HG03095 (cell line): ENCODE results near the gene ATP11C.
"Not testable (repeated sequence)": the region's sequence is repeated elsewhere in the genome, so short reads cannot be mapped to it uniquely, and the experiment has no call there.

Experiments used
- ATAC-seq: cut with Tn5 transposase; IDR thresholded peaks from one replicate; pipeline ENCODE4 v1.9.1; 2021; ENCODE audit warnings: moderate library complexity; ENCODE audit not compliant: unreplicated experiment

The ATP11C gene

DNA sequence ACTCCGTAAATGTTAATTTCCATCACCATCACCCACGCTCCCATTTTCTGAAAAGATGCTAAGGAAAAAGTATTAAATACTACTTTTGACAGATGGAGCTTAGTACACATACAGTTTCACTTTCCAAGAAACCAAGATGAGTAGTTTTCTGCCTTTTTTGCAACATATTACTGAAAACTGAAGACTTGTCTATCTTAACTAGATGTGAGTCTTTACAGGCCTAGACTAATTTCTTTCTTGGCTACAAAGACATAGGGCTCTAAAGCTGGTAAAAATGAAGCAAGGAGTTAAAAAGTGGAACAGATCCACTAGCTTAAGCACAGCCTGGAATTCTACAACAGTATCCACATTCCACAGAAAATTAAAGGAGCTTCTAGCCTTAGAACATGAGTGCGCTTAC lies 68.2 kb downstream of the ATP11C start:
- no peak for ATAC-seq

DNA sequence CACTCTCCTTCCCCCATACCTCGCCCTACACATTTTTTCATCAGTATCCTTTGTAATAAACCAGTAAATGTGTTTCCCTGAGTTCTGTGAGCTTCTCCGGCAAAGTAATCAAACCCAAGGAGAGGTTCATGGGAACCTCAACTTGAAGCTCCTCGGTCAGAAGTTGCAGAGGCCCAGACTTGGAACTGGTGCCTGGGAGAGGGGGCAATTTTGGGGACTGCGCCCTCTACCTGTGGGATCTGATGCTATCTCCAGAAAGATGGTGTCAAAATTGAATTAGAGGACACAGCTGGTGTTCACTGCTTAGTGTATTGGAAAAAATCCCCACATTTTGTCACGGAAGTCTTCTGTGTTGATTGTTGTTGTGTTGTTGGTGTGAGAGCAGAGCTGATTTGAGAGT lies 70.6 kb downstream of the ATP11C start:
- ATAC-seq, result no peak

DNA sequence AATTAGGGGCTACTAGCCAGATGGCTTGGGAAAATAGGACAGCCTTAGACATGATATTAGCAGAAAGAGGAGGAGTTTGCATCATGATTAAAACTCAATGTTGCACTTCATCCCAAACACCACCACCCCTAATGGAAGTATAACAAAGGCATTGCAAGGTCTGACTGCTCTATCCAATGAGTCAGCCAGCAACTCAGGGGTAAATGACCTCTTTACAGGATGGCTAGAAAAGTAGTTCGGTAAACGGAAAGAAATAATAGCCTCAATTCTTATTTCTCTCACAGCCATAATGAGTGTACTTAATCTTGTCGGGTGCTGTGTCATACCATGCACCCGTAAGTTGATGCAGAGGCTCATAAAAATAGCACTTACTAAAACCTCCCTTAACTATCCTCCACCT lies 76.0 kb downstream of the ATP11C start:
- ATAC-seq, result not testable (repeated sequence)

DNA sequence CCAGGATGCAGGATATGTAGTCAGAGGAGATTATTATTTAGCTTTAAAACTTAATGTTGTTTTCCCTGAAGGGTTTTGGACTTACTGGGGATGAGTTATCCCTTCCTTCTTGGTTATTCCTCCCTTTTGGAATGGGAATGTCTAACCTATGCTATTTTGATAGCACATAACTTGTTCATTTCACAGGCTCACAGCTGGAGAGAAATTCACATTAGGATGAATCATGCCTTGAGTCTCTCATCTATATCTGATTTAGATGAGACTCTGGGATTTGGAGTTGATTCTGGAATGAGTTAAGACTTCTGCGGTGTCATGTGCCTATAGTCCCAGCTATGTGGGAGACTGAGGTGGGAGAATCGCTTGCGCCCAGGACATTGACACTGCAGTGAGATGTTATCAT lies 81.1 kb downstream of the ATP11C start:
- ATAC-seq, result no peak

DNA sequence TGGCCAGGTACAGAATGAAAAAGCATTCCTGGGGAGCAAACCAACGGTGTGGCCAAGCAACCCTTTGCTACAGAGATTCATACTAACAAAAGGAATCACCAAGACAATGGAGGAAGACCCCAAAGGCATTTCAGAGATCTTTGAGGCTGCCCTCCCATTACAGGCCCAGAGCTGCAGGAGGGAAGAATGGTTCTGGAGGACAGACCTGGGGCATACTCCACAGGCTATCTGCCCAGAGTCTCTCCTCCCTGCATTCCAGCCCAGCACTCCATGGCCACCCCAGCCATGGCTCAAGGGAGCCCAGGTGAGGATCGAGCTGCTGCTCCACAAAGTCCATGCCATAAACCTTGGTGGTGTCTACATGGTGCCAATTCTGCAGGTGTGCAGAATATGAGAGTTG lies 81.9 kb downstream of the ATP11C start:
- ATAC-seq, result no peak

DNA sequence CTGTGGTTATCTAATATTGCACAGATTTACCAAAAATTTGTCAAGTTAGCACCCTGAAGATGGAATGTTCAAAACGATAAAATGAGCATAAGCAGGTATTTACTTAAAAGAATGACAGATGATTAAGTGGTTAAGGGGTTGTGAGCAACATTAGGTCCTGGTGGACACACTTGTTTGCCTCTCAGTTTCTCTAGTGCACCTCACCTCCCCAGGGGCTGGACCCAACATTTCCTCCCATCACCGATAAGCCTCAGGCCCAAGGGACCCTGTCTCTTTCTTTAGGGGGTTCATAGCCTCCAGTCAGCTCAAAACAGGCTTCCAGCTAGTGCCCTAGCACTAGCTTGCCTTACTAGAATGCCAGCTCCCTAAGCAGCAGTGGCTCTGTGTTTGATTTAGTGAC lies 88.0 kb downstream of the ATP11C start:
- peak; percentile 43 for ATAC-seq

DNA sequence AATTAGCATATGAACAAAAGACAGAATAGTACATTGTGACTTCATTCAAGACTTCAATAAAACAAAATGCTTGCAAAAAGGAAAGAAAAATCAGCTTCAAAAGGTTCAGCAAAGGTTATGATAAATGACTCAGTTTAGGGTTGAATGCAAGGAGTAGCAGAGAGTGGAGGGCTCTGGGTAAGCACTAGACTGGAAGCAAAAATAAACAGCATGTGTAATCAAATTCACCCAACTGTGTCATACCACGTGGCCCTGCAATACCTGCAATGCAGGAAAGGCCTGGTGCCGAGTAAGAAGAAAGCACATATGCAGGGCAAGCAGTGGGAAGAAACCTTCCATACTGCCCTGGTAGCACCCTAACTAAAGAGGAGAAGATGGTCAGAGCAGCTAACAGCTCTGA lies 88.7 kb downstream of the ATP11C start:
- peak; percentile 85 for ATAC-seq

DNA sequence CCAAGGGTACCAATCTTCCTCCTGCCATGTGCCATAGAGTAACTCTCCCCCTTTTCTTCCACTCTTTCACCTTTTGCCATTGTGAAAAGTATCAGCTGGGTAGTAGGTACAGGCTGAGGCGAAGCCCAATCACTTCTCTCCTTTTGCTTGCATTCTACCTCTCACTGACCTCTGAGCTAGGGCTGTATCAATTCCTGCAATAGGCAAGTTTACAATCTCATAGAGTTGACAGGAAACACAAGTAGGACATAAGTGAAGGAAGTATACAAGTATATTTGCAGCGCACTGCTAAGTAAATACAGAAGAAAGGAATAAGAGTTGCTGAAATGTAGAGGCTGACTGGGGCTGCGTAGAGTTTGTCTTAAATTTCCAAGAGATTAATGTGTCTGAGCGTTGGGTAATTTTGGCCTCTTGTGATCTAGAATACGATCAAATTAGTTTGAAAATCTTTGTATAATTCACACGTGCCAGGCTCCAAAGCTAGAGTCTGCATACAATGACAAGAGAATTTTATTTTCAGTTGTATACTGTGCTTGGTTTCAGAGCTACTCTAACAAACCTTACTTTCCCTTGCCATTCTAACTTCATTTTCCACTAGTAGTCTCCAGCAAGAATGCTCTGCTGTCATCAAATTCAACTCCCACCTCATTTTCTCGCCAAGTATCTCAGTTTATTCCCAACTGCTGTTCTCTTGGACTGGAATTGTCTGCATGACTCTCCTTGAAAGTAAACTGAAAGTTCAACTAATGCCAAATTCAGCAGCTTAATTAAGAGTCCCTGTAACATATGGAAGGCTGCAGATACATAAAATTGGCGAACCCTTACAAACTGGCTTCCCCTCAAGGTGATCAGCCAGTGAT lies 90.3 kb downstream of the ATP11C start:
- no peak for ATAC-seq

DNA sequence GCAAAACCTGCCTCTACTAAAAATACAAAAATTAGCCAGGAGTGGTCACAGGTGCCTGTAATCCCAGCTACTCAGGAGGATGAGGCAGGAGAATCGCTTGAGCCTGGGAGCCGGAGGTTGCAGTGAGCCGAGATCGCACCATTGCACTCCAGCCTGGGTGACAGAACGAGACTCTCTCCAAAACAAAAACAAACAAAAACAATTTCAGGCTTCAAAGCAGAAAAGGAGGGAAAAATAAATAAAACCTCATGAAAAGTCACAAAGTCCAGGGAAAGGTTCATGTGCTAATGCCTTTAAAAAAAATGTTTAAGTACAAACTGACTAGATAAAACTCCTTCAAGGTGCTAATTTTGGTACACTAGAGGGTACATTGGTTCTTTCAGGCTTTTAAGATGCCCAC lies 96.5 kb downstream of the ATP11C start:
- ATAC-seq, result not testable (repeated sequence)

DNA sequence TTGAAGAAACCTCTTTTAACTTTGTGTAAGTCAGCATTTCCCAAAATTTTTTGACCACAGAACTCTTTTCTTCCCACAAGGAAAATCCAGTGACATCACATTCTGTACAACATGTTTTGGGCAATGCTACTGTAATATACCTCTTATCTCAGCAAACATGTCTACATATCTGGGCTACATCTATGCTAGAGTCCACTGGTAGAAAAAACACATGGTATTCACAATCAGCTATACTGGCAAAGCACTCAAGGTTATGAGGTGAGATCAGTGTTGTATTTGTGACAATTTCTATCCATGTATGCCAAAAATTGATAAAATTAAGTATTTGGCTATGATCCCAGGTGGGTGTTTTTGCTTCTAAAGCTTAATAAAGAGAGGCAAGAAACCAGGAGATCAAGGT lies 98.0 kb downstream of the ATP11C start:
- no peak for ATAC-seq

DNA sequence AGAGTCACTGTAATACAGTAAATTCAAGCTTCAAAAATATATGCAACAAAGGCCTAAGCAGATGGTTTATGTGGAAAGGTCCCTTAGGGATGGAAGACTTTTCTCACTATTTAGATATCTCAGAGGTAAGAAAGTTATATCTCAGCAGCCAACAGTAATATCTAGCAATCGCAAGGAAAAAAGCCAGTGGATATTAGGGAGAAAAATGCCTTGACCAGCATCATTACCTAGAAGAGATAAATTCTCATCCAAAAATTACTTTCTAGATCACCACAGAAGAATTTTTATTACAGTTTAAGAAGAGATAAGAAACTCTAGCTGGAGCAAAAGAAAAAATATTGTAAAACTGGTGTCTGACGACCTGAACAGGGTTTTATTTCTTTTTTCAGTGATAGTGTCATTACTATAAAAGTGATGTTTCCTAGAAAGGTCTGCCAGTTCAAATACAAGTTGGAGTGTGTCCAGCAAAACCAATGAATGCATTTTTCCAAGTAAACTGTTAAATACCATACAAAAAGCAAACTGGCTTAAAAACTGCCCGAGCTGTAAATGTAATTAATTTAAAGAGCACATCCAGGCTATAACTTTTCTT lies 100.0 kb downstream of the ATP11C start:
- no peak for ATAC-seq

DNA sequence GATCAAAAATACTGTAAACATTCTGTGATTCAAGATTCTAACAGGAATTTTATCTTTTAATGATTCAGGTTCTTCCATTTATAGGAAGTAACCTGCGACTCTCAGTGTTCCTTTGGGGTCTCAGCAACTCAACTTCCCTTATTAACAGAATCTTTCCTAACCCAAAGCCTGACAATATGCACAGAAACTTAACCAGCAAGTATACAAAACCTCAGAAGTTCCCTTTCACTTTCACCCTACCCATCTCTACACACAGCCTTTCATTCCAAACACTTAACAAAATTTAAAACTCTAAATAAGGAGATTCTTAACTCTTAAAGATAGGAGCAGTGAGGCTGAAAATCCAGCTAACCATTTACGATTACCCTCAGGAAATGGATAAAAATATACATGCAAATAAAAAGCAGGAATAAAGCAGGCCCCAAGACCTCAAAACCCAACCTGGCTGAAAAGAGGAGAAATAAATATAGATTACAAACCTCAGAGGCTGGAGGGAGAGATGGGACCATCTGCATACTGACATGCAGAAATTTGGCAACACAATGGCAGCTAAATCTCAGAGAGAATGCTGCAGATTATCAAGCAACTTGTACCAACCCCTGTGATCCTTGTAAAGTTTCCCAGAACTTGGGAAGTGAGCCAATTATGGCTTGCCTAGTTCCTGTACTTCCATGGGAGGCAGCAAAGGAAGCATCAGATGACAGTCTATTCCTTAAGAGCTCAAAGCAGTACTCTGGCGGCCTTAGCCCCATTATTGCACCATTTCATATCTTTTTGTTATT lies 101.0 kb downstream of the ATP11C start:
- peak; percentile 79 for ATAC-seq

DNA sequence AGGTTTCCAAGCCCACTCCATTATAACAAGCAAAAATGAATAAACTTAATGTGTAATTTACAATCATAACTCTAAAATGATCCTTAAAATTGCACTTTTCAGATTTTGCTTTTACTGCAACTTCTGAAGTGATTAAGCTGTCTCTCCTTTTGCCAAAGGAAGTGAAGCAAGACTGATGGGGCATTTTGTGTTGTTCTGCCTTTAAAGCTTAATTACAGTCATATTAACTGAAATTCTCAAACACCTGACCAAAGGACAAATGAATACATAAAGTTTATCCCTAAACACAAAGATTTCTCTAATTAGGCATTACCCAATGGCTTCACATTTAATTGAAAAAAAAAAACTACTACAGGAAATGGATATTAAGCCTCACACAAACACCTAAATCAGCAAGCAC lies 101.8 kb downstream of the ATP11C start:
- no peak for ATAC-seq

DNA sequence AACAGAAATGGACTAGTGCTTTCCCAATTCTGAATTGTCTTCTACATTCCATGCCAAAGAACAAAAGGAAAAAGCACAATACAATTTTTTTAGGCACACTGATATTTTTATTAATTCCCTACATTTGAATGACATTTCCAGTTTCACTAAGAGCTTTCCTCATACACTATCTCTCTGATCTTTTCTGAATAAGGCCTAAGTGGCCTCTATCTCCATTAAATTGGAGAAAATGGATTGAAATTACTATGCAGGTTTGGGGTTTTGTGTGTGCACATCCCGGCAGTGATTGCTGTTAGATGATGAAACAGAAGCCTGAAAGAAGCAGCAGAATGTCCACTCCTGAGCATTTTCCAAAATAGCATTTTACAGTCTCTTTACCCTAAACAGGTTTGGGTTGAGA lies 104.0 kb downstream of the ATP11C start:
- ATAC-seq, result no peak

DNA sequence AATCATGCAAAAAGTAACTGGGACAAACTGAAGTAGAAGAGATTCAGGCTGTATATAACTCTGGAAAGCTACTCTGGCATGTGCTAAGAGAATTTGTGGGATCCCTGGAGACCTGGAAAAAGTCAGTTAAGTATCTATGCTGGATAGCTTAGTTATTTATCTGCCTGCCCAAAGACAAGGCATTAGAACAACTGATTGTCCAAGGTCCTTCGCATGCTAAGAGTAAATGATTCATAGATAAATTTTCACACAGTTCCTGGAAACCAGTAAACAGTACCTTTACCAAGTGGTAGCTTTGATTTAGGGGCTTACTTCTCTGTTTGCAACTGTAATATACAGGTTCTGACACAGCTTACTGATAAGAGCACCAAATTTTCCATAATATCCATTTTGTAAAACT lies 104.8 kb downstream of the ATP11C start:
- ATAC-seq, result no peak

DNA sequence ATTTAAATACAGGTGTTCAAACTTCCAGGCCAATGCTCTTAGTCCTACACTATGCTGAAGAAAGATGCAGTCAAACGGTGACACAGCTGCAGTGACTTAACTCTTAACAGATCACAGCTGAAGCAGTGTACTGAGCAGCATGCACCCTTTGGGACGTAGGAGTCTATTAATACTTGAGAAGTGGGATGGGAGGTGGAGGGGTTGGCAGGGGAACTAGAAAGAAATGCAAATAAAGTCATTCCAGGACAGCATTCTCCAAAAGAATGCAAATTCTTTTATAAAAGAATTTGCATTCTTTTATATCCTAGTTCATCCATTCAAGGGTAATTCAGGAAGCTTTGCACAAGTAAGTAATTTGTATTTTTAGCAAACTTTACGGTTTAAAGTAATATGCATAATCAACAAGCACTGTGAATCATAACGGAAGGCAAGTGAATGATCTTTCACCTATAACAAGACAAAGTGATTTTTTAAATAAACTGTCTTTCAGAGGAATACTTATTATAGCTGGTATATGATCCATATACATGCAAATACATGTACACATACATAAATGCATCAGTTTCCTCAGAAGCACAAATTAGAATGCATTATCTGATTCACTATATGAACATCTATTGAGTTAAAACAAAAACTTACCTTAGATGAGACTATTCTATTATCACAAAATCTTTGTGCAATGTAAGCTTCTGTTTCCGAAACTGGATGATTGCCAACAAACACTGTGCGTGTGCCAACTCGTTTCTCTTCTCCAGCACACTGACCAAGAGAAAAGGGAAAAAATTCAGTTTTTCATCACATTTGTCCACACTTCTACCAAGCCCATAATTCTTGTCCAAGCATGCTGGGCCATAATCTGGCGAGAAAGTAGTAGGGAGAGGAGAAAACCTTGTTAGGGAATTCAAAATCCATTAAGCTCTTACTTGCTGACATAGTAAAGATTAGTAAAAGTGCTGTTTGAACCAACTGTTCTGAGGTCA lies 106.5 kb downstream of the ATP11C start:
- no peak for ATAC-seq

DNA sequence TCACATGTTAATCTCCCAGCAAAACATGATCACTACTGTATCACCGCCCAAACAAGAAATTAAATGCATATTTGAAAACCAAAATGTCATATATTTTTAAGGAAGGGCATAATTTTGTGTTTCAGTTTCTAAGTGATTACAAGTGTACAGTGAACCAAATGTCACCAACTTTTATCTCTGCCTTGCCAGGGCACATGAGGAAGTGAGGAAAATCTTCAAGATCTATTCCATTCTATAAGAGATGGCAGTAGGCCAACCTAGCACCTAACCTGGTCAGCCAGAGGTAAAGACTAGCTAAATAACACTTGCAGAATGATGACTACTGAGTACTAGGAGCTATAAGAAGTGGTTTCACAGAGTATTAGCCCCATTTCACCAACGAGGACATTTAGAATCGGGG lies 107.2 kb downstream of the ATP11C start:
- no peak for ATAC-seq

DNA sequence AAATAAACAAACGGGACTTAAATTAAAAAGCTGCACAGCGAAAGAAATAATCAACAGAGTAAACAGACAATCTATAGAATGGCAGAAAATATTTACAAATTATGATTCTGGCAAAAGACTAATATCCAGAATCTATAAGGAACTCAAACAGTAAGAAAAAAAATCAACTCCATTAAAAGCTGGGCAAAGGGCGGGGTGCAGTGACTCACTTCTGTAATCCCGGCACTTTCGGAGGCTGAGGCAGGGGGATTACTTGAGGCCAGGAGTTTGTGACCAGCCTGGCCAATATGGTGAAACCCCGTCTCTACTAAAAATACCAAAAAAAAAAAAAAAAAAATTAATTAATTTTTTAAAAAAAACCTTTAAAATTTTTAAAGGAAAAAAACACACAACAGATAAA lies 109.0 kb downstream of the ATP11C start:
- ATAC-seq, result no peak

DNA sequence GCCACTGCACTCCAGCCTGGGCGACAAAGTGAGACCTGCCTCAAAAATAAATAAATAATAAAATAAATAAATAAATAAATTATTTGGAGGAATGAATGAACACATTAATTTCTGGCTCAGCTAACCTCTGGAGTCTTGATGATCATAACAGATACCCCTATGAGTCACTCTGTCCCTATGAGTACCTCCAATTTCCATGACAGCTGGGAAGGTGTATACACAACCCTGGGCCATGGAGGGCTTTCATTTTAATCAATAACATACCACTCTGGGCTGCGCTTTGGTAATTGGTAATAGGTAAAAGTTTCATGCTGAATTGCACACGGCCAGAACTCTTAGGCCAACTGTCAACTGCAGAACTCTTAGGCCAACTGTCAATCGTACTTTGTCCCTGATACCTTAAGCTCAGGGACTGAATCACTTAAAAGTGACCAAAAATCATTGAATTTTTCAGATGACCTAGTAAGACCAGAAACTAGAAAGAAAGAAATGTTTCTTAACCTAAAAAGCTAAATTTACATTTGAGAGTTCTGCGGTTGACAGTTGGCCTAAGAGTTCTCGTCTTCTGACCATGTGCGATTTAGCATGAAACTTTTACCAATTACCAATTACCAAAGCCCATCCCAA lies 112.4 kb downstream of the ATP11C start:
- no peak for ATAC-seq

DNA sequence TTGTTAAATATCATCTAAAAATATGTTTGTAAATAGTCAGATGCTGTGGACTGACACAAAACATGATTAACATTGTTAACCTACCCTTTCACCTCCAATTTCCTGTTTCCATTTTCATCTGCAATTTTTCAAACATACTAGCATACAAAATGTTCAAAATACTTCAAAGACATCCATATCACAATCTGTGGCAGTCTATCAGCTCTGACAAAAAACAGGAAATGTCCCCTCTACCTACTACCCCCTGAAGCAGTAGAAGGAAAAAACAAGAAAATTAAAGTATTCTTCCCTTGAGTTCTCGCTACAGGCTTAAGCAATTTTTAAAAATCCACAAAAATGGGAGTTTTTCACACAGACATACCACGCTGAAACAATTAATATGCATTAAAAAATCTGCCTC lies 116.6 kb downstream of the ATP11C start:
- ATAC-seq, result no peak
